A673 (cell line): ENCODE measurements around the gene BANP.
"Not testable (repeated sequence)": the region's sequence is repeated elsewhere in the genome, so short reads cannot be mapped to it uniquely, and the experiment has no call there.

Source experiments
- EZH2 ChIP-seq: fragments of 200-600 bp; sonication (generic); IDR thresholded peaks from 2 replicates; pipeline ENCODE4 v1.6.1; 2017; ENCODE audit warnings: borderline replicate concordance, low read depth, mild to moderate bottlenecking, mixed read lengths, antibody characterized with exemption, low read length; ENCODE audit not compliant: poor library complexity, severe bottlenecking
- TF ChIP-seq, protein P1 (sequence below): fragments of 300-800, 200-600 bp; sonication (generic); conservative IDR thresholded peaks from 2 replicates; pipeline ENCODE4 v1.5.1; 2017; ENCODE audit warnings: low read depth, mild to moderate bottlenecking, antibody characterized with exemption, low read length, moderate library complexity, mixed read lengths

DNA sequence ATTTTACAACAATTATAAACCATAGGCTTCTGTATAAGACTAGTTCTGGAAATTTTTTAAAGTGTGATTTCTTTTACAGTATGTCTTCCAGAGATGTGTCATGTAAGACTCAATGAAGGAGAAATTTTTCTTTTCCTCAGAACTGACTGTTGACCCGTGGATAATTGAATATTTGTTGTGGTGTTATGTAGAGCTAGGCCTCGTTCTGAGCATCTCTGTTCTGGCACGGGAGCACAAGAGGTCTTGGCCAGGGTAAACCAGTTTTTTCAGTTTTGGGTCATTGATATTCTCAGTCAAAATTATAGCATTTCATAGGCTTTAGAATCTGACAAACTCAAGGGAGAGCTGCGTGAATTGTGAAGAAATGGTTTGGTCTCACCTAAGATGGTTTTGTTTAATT is 39.0 kb downstream of the BANP start:
- TF ChIP-seq, protein P1, sequence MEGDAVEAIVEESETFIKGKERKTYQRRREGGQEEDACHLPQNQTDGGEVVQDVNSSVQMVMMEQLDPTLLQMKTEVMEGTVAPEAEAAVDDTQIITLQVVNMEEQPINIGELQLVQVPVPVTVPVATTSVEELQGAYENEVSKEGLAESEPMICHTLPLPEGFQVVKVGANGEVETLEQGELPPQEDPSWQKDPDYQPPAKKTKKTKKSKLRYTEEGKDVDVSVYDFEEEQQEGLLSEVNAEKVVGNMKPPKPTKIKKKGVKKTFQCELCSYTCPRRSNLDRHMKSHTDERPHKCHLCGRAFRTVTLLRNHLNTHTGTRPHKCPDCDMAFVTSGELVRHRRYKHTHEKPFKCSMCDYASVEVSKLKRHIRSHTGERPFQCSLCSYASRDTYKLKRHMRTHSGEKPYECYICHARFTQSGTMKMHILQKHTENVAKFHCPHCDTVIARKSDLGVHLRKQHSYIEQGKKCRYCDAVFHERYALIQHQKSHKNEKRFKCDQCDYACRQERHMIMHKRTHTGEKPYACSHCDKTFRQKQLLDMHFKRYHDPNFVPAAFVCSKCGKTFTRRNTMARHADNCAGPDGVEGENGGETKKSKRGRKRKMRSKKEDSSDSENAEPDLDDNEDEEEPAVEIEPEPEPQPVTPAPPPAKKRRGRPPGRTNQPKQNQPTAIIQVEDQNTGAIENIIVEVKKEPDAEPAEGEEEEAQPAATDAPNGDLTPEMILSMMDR, result not testable (repeated sequence)
- TF ChIP-seq EZH2, result not testable (repeated sequence)
